Ovary (tissue), 9 donors: Measurements from ENCODE around the gene LIPG. TPM values are rescaled to one million over a fixed set of nuclear protein-coding genes. Genes with fewer than 3 reads are reported as not detected.

Experiments
- DNase-seq, 5 donors: peaks; one replicate each; pipeline ENCODE4 v3.0.0-alpha.2; 2019 to 2020
- H3K27ac ChIP-seq, 2 donors: fragments of 200-600 bp; one replicate each; pipeline versions ENCODE4 v1.5.1 to v1.8.0; 2019 to 2022
- H3K27me3 ChIP-seq: fragments of 200-600 bp; one replicate; pipeline ENCODE4 v1.8.0; 2022
- H3K36me3 ChIP-seq: fragments of 200-600 bp; sonication (generic); one replicate; pipeline ENCODE4 v1.5.1; 2019
- H3K4me1 ChIP-seq: one replicate; pipeline ENCODE4 v1.8.1; 2013; ENCODE audit warnings: mild to moderate bottlenecking, moderate library complexity; ENCODE audit not compliant: insufficient read depth
- H3K4me3 ChIP-seq: fragments of 200-600 bp; sonication (generic); one replicate; pipeline ENCODE4 v1.5.1; 2017
- H3K9me3 ChIP-seq, 2 donors: fragments of 200-600 bp in 1 of 2; sonication (generic) in 1 of 2; one replicate each; pipeline versions ENCODE4 v1.5.1 to v1.8.1; 2013 to 2019; ENCODE audit warnings: mild to moderate bottlenecking in 1 of 2, moderate library complexity in 1 of 2
- EP300 ChIP-seq: sonication (generic); formaldehyde crosslinking; IDR thresholded peaks from one replicate; pipeline ENCODE4 v1.6.1; 2017; ENCODE audit warnings: antibody characterized with exemption
- POLR2A ChIP-seq: fragments of 450-650 bp; IDR thresholded peaks from one replicate; pipeline ENCODE4 v1.6.1; 2017; ENCODE audit warnings: antibody characterized with exemption, mild to moderate bottlenecking, moderate library complexity
- WGBS, 3 donors: extraction: QIAGEN DNeasy Blood & Tissue Kit in 1 of 3; methylation state at CpG; one replicate each; pipeline versions ENCODE4 v1.1.5 to v1.1.7; 2013 to 2017; 5-methylcytosine and 5-hydroxymethylcytosine counted together
- intact Hi-C, 4 donors: fragments of 100-400 bp; cut with DNase I; formaldehyde crosslinking; loops; one replicate each; pipeline versions ENCODE4 v1.11.0 to v1.15.1; 2022 to 2023
- polyA plus RNA-seq, 2 donors: library from polyadenylated mRNA; stranded (reverse); fragments of 200-250 nt in 1 of 2; fragments of 350-450 nt in 1 of 2; fragmentation: Illumina TruSeq in 1 of 2; extraction: RNeasy Lipid Tissue Mini Kit (QIAGEN cat#74804) in 1 of 2; gene quantifications; one replicate each; pipeline ENCODE4 v1.2.3, GENCODE V29; 2013 to 2014
- total RNA-seq, 7 donors: library from RNA; depleted of rRNA in 2 of 7; stranded (reverse); fragments of >200 nt in 2 of 7; fragmentation: NEBNext Ultra II Directional in 3 of 7; extraction: Animal tissue kit (Norgen Biotek cat#: 25700) in 3 of 7; gene quantifications; one replicate each; pipeline versions ENCODE4 v1.1.0 to v1.2.4, GENCODE V29; 2016 to 2023
- TF ChIP-seq, protein P1 (sequence below), 3 donors: fragments of 450-650 bp in 2 of 3; fragments of 200-600 bp in 1 of 3; IDR thresholded peaks; one replicate each; pipeline versions ENCODE4 v1.5.1 to v1.8.0; 2016 to 2022; ENCODE audit warnings: antibody characterized with exemption in 3 of 3, mild to moderate bottlenecking in 1 of 3
- donor health status: DM: no; HTN: no; CAD: no; lungs with moderate emphysema.
- donor health status: DM: no; HTN: no; CAD: no.
- donor health status: Bipolar disorder and iron deficiency.
- donor health status: DM: yes; HTN: yes; CAD: no.
- donor health status: DM: no; HTN: no; CAD: no.
- donor health status: DM: yes; HTN: yes; CAD: no.

Gene LIPG
- total and polyA plus RNA-seq, 9 donors: 0.23 to 3.9 (median 0.60) TPM; not detected in 1

DNA sequence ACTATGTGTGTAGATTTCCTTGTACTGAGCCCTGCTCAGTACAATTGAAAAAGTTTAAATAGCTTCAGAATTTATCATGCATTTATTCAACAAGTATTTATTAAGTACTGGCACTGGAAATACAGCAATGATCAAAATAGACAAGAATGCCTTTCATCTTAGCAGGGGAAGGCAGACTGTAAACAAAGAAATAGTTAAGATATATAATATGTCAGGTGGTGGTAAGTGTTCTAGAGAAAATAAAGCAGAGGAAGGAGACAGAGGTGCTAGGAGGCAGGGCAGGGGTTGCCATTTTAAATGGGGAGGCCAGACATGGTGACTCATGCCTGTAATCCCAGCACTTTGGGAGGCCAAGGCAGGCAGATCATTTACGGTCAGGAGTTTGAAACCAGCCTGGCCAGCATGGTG is 13.6 kb upstream of the LIPG start:
- no peak for DNase-seq
- WGBS, 3 donors: 79 to 90% (median 85%) methylated on average over 1 of the region's 1 CpG
- H3K27ac ChIP-seq: no peak overlapping the region

DNA sequence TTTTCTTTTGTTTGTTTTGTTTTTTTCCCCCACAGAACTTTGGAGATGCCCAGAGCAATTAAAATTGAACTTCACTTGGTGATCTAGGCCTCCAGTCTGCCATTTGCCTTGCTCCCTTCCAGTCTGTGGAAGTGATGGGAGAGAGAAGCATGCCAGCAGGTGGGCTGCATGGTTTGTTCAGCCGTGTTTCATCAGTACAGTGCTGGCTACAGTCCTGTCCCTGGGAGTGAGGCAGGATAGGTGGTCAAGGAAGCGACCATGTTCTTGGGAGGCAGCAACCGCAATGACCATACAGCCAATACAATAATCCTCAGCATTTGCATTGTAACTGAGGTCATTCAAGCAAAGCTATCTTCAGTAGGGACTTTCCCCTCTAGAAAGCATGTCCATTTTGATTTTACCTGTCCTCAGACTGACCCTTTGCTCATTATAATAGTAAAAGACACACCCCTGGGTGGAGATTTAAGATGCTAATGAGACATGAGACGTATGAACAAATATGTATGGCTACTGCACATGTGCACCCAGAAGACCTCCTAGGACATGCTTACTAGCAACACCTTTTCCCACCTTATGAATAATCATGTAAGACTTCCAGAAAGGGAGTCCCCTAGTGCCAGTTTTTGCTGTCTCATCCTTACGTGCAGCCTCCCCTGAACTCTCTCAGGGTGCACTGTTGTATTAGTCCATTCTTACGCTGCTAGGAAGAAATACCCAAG is 11.1 kb upstream of the LIPG start:
- Histone ChIP-seq H3K36me3 (no peaks in the 10 kb centered on the region), H3K27ac (no peak overlapping the region), H3K27me3 (no peaks in the 10 kb centered on the region), H3K4me1 (no peaks in the 10 kb centered on the region), H3K9me3 (no peaks in the 10 kb centered on the region), H3K4me3 (no peak overlapping the region)
- TF ChIP-seq EP300 (no peak), POLR2A (no peak)
- TF ChIP-seq, protein P1, sequence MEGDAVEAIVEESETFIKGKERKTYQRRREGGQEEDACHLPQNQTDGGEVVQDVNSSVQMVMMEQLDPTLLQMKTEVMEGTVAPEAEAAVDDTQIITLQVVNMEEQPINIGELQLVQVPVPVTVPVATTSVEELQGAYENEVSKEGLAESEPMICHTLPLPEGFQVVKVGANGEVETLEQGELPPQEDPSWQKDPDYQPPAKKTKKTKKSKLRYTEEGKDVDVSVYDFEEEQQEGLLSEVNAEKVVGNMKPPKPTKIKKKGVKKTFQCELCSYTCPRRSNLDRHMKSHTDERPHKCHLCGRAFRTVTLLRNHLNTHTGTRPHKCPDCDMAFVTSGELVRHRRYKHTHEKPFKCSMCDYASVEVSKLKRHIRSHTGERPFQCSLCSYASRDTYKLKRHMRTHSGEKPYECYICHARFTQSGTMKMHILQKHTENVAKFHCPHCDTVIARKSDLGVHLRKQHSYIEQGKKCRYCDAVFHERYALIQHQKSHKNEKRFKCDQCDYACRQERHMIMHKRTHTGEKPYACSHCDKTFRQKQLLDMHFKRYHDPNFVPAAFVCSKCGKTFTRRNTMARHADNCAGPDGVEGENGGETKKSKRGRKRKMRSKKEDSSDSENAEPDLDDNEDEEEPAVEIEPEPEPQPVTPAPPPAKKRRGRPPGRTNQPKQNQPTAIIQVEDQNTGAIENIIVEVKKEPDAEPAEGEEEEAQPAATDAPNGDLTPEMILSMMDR (IDR thresholded peaks at IDR 0.05): no peak
- intact Hi-C loops: no loop called here
- no peak for DNase-seq
- WGBS, 3 donors: 86 to 93% (median 92%) methylated on average over 6 of the region's 6 CpGs

More for the DNA sequence above, 13.6 kb upstream of the LIPG start:
- Histone ChIP-seq H3K4me1 (no peaks in the 10 kb centered on the region), H3K27me3 (no peaks in the 10 kb centered on the region), H3K36me3 (no peaks in the 10 kb centered on the region), H3K9me3 (no peaks in the 10 kb centered on the region), H3K4me3 (no peak overlapping the region)
- intact Hi-C loops: no loop called here
- TF ChIP-seq POLR2A (no peak), EP300 (no peak)
- TF ChIP-seq, protein P1 (IDR thresholded peaks at IDR 0.05): no peak

DNA sequence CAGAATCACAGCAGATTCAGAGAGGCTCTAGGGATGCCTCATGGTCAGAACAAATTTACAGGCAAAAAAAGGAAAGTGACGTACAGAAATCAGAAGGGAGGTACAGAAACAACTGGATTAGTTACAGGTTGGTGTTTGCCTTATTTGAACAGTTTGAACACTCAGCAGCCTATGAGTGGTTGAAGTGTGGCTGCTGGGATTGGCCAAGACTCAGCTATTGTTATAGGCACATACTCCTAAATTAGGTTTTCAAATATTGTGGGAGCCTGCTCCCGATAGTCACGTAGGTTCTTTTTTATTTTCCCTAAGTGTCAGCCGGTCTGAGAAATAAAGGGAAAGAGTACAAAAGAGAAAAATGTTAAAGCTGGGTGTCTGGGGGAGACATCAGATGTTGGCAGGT is 8.9 kb upstream of the LIPG start:
- intact Hi-C loops: no loop called here
- TF ChIP-seq EP300 (no peak), POLR2A (no peak)
- TF ChIP-seq, protein P1 (IDR thresholded peaks at IDR 0.05): no peak
- no peak for DNase-seq
- no peaks in the 10 kb centered on the region for H3K27me3 ChIP-seq
- H3K4me3 ChIP-seq: no peak overlapping the region
- H3K9me3 ChIP-seq: no peaks in the 10 kb centered on the region
- 65 to 83% (median 82%) methylated on average over 4 of the region's 4 CpGs for WGBS, 3 donors
- H3K36me3 ChIP-seq: no peaks in the 10 kb centered on the region
- no peak overlapping the region for H3K27ac ChIP-seq
- H3K4me1 ChIP-seq: no peaks in the 10 kb centered on the region

DNA sequence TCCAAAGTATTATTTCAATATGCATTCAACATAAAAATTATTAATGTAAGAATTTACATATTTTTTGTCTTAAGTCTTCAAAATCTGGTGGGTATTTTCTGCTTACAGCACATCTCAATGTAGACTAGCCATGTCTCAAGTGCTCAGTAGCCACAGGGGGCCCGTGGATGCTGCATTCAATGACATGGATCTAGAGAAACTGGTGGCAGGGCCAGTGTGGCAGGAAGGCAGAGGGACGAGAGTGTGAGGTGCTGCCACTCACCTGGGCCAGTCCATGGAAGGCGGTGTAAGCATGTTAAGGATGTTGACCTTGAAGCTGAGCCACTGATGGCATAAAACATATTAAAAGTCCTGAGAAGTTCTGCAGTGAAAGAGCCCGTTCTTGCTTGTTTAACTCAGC is 6.2 kb upstream of the LIPG start:
- Histone ChIP-seq H3K9me3 (no peaks in the 10 kb centered on the region), H3K4me1 (no peaks in the 10 kb centered on the region)
- no peak for DNase-seq

More for the DNA sequence above, 6.2 kb upstream of the LIPG start:
- no peaks in the 10 kb centered on the region for H3K36me3 ChIP-seq
- intact Hi-C loops: loop anchor here in 1 of 4 donors (5.0 kb wide), 1 partner anchor 302 kb away; no protein-coding TSS in a partner anchor
- no peak overlapping the region for H3K27ac ChIP-seq
- WGBS, 3 donors: 86 to 88% (median 88%) methylated on average over 4 of the region's 4 CpGs
- no peaks in the 10 kb centered on the region for H3K27me3 ChIP-seq
- no peak for TF ChIP-seq POLR2A
- no peak for TF ChIP-seq EP300
- TF ChIP-seq, protein P1 (IDR thresholded peaks at IDR 0.05): no peak
- H3K4me3 ChIP-seq: no peak overlapping the region
